Naive B cell (primary cell): ENCODE measurements around the gene XKR7. TPM values are rescaled to one million over a fixed set of nuclear protein-coding genes. Genes with fewer than 3 reads are reported as not detected.
A peak's percentile ranks its signal among the peaks of the same experiment; 100 is the strongest.

Experiments
- ATAC-seq, 2 donors: fragments of 150-1000 bp; cut with Tn5 transposase; 2 replicates each; pipeline ENCODE4 v1.10.0; 2021; ENCODE audit warnings: low read depth in 2 of 2, mild to moderate bottlenecking in 2 of 2, moderate library complexity in 2 of 2
- DNase-seq: peaks from one replicate; pipeline ENCODE4 v3.0.0; 2022
- H3K27ac Mint-ChIP-seq, 6 donors: one replicate each; pipeline ENCODE4 v1.8.0; 2020 to 2022; ENCODE audit warnings: mild to moderate bottlenecking in 6 of 6, mixed read lengths in 6 of 6, moderate library complexity in 5 of 6, inconsistent platforms in 2 of 6
- H3K27me3 Mint-ChIP-seq, 3 donors: one replicate each; pipeline ENCODE4 v1.8.0; 2021 to 2022; ENCODE audit warnings: mixed read lengths in 3 of 3, mild to moderate bottlenecking in 1 of 3
- H3K36me3 Mint-ChIP-seq, 2 donors: one replicate each; pipeline ENCODE4 v1.8.0; 2020 to 2022; ENCODE audit warnings: mixed read lengths in 2 of 2, inconsistent platforms in 1 of 2, mild to moderate bottlenecking in 1 of 2
- H3K4me1 Mint-ChIP-seq, 3 donors: one replicate each; pipeline ENCODE4 v1.8.0; 2020 to 2022; ENCODE audit warnings: mixed read lengths in 3 of 3, inconsistent platforms in 1 of 3, mild to moderate bottlenecking in 1 of 3, moderate library complexity in 1 of 3
- H3K4me3 Mint-ChIP-seq, 8 donors: one replicate each; pipeline ENCODE4 v1.8.0; 2020 to 2022; ENCODE audit warnings: mild to moderate bottlenecking in 8 of 8, mixed read lengths in 8 of 8, moderate library complexity in 8 of 8, inconsistent platforms in 2 of 8
- H3K9me3 Mint-ChIP-seq, 7 donors: one replicate each; pipeline ENCODE4 v1.8.0; 2020 to 2022; ENCODE audit warnings: mixed read lengths in 7 of 7, mild to moderate bottlenecking in 5 of 7, inconsistent platforms in 2 of 7, moderate library complexity in 1 of 7
- polyA plus RNA-seq, 6 donors: library from polyadenylated mRNA; unstranded; fragments of 300-500 nt; fragmentation: Illumina TruSeq; gene quantifications; one replicate each; pipeline ENCODE4 v1.2.3, GENCODE V29; 2021; ENCODE audit warnings: low read depth in 6 of 6

The XKR7 gene
- polyA plus RNA-seq, 6 donors from 2014 or later = 0.03 TPM; not detected in 5

DNA sequence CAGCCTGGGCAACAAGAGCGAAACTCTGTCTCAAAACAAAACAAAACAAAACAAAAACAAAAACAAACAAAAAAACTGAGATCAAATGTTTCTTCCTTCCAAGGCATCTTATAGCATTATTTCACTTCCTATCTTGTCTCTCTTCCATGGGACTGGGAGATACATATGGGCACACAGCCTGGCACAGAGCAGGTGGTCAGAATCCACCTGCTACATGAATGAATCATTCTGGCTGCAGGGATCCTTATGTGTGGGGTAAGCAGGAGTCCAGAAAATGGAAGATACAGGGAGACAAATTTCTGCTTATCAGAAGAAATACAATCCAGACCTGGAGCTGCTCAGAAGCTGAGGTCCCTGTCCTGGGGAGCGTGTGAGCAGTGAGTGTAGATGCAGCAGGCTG is 24.1 kb downstream of the XKR7 start:
- ATAC-seq = no peak
- no peak for DNase-seq
- Mint-ChIP-seq H3K27ac (no peak overlapping the region), H3K9me3 (peaks cover 0 to 3% (median 0%) of the 10 kb centered on the region in 7 donors), H3K36me3 (peaks cover 0 to 9% of the 10 kb centered on the region in 2 donors), H3K27me3 (peaks cover 33 to 52% (median 44%) of the 10 kb centered on the region in 3 donors), H3K4me1 (peaks cover 9 to 10% (median 9%) of the 10 kb centered on the region in 3 donors), H3K4me3 (no peak overlapping the region)

GRCh38 chr20:31996996-31997395 is 29.0 kb downstream of the XKR7 start:
- peaks cover 9 to 10% (median 9%) of the 10 kb centered on the region in 3 donors for H3K4me1 Mint-ChIP-seq
- H3K9me3 Mint-ChIP-seq = peaks cover 0 to 3% (median 0%) of the 10 kb centered on the region in 7 donors
- peak overlapping the region in 1 of 6 donors; percentile 48 for H3K27ac Mint-ChIP-seq
- H3K36me3 Mint-ChIP-seq = peaks cover 0 to 10% of the 10 kb centered on the region in 2 donors
- DNase-seq (no peak), ATAC-seq (no peak)
- peaks cover 29 to 54% (median 54%) of the 10 kb centered on the region in 3 donors for H3K27me3 Mint-ChIP-seq
- H3K4me3 Mint-ChIP-seq = no peak overlapping the region

DNA sequence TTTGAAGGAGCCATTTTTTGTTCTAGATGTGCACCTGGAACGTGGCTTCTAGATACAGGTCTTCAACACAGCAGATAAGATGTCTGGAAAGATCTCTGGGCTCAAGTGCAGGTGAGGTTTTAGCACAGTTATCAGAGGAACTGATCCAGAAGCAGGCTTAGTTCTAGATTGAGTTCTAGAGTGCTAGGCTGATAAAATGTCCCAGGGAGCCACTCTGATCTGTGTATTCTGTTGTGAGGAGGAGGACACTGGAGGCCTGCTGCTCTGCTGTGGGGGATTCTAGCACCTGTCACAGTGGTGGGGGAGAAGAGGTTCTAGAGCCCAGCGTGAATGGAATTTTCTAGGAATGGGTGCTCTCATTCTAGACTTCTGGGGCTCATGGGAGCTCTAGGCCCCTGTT is 30.3 kb downstream of the XKR7 start:
- H3K27me3 Mint-ChIP-seq = peaks cover 22 to 42% (median 41%) of the 10 kb centered on the region in 3 donors
- peaks cover 9 to 10% (median 9%) of the 10 kb centered on the region in 3 donors for H3K4me1 Mint-ChIP-seq

DNA sequence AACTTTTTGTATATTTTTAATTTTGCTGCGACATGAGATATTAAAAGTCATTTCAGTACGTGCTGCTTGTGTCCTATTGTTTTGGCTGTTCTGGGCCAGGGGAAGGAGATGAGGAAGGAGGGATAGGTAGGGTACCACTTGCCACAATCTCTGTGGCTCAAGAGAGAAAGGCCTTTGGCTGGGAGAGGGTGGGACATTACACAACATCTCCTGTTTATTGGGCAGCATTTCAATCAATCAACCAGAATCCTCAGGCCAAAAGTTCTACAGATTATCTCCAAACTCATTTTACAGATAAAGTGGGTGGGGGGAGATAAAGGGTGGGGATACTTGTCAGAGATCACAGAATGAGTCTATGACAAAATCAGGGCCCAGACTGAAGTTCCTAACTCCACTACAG is 35.4 kb downstream of the XKR7 start:
- H3K4me1 Mint-ChIP-seq = peaks cover 0 to 3% (median 0%) of the 10 kb centered on the region in 3 donors
- H3K4me3 Mint-ChIP-seq = no peak overlapping the region
- H3K27me3 Mint-ChIP-seq = peaks cover 3 to 22% (median 19%) of the 10 kb centered on the region in 3 donors
- ATAC-seq = no peak
- no peaks in the 10 kb centered on the region for H3K36me3 Mint-ChIP-seq
- no peak for DNase-seq
- no peaks in the 10 kb centered on the region for H3K9me3 Mint-ChIP-seq
- no peak overlapping the region for H3K27ac Mint-ChIP-seq

More for the DNA sequence above, 30.3 kb downstream of the XKR7 start:
- Mint-ChIP-seq H3K4me3 (no peak overlapping the region), H3K36me3 (peaks cover 0 to 10% of the 10 kb centered on the region in 2 donors), H3K9me3 (peaks cover 0 to 3% (median 0%) of the 10 kb centered on the region in 7 donors), H3K27ac (no peak overlapping the region)
- ATAC-seq (no peak), DNase-seq (no peak)

DNA sequence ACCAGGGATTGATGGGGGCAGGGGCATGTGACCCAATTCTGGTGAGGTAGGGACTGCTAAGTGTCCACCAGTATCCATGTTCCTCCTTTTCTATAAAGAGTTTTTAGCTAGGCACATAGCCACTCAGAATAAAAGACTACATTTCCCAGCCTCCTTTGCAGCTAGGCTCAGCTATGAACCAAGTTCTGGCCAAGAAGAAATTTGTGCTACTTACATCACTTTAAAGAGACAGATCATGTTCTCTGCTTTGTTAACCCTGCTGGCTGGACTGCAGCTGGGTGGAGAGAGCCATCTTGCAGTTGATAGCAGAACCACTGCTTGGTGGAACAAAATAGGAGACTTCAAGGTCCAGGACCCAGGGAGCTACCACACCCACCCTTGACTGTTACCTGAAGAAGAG is 37.0 kb downstream of the XKR7 start:
- ATAC-seq (no peak), DNase-seq (no peak)
- H3K27ac Mint-ChIP-seq = no peak overlapping the region
- H3K36me3 Mint-ChIP-seq = no peaks in the 10 kb centered on the region
- H3K4me3 Mint-ChIP-seq = no peak overlapping the region
- H3K27me3 Mint-ChIP-seq = peaks cover 8 to 29% (median 25%) of the 10 kb centered on the region in 3 donors
- peaks cover 0 to 3% (median 0%) of the 10 kb centered on the region in 3 donors for H3K4me1 Mint-ChIP-seq
- H3K9me3 Mint-ChIP-seq = no peaks in the 10 kb centered on the region

GRCh38 chr20:32006053-32006452 is 38.1 kb downstream of the XKR7 start:
- H3K4me3 Mint-ChIP-seq = peak overlapping the region in 1 of 8 donors; percentile 67
- no peaks in the 10 kb centered on the region for H3K9me3 Mint-ChIP-seq
- ATAC-seq (no peak), DNase-seq (no peak)
- peaks cover 0 to 3% (median 0%) of the 10 kb centered on the region in 3 donors for H3K4me1 Mint-ChIP-seq
- H3K27me3 Mint-ChIP-seq = peaks cover 8 to 34% (median 31%) of the 10 kb centered on the region in 3 donors
- H3K36me3 Mint-ChIP-seq = no peaks in the 10 kb centered on the region
- peak overlapping the region in 1 of 6 donors; percentile 82 for H3K27ac Mint-ChIP-seq

- Mint-ChIP-seq H3K4me1 (peaks cover 0 to 3% (median 0%) of the 10 kb centered on the region in 3 donors), H3K27me3 (peaks cover 16 to 42% (median 42%) of the 10 kb centered on the region in 3 donors)
- no peak for ATAC-seq
Observed at GRCh38 chr20:32006841-32007786, 39.2 kb downstream of the XKR7 start.

DNA sequence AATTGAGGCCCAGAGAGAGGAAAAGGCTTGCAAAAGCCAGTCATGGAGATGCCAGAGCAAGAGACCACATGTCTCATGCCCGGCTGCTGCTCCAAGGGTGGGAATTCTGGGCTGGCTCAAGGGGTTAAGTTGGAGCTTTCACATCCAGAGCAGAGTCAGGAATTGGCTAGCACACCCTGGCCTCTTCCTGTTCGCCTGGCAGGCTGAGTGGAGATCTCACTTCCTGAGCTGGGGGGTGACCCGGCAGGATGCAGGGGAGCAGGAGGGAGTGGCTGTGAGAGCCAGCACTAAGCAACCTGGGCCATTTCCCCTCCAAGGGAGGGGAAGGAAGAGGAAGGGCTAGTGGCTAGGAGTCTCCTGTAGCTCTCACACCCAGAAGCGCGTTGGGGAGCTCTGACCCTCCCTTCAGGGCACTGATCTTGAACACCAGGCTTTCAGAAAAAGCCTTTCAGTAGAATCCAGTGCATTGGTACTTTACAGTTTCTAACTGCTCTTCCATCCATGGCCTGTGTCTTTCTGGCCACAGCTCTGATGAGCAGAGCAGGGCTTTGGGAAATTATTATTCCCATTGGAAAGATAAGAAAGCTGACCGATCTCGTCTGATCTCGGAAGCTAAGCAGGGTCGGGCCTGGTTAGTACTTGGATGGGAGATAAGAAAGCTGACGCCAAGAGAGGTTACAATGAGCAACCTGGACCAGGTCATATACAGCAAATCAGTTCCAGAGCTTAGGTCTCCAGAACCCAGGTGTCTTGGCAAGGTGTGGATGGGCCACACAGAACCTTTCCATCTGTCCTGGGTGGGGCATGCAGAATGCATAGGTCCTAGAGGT is 40.1 kb downstream of the XKR7 start:
- Mint-ChIP-seq H3K36me3 (no peaks in the 10 kb centered on the region), H3K27me3 (peaks cover 16 to 43% (median 43%) of the 10 kb centered on the region in 3 donors), H3K4me1 (peaks cover 0 to 3% (median 0%) of the 10 kb centered on the region in 3 donors), H3K4me3 (no peak overlapping the region), H3K27ac (no peak overlapping the region), H3K9me3 (no peaks in the 10 kb centered on the region)
- DNase-seq (no peak), ATAC-seq (no peak)

More at GRCh38 chr20:32006841-32007786, 39.2 kb downstream of the XKR7 start:
- DNase-seq = no peak
- H3K27ac Mint-ChIP-seq = no peak overlapping the region
- no peaks in the 10 kb centered on the region for H3K9me3 Mint-ChIP-seq
- H3K36me3 Mint-ChIP-seq = no peaks in the 10 kb centered on the region
- no peak overlapping the region for H3K4me3 Mint-ChIP-seq

GRCh38 chr20:32009564-32009963 is 41.6 kb downstream of the XKR7 start:
- ATAC-seq = no peak
- H3K9me3 Mint-ChIP-seq = no peaks in the 10 kb centered on the region
- no peak overlapping the region for H3K27ac Mint-ChIP-seq
- H3K36me3 Mint-ChIP-seq = no peaks in the 10 kb centered on the region
- H3K27me3 Mint-ChIP-seq = peaks cover 16 to 51% (median 44%) of the 10 kb centered on the region in 3 donors
- no peak for DNase-seq
- H3K4me1 Mint-ChIP-seq = peaks cover 0 to 3% (median 0%) of the 10 kb centered on the region in 3 donors
- no peak overlapping the region for H3K4me3 Mint-ChIP-seq

- ATAC-seq (no peak), DNase-seq (no peak)
- Mint-ChIP-seq H3K4me3 (no peak within 1 kb of the TSS), H3K9me3 (no peaks in the 10 kb centered on the region), H3K4me1 (peaks cover 0 to 3% (median 0%) of the 10 kb centered on the region in 3 donors), H3K36me3 (no peaks in the 10 kb centered on the region), H3K27me3 (peaks cover 17 to 56% (median 49%) of the 10 kb centered on the region in 3 donors), H3K27ac (no peak within 1 kb of the TSS)
Observed at GRCh38 chr20:32010101-32010500, 42.1 kb downstream of the XKR7 start, which contains the start of gene CCM2L. Gene CCM2L (plus strand): TSS chr20:32010438. CDS start chr20:32010455, 17 bp downstream.

GRCh38 chr20:32010666-32011065 is 42.7 kb downstream of the XKR7 start:
- Mint-ChIP-seq H3K4me1 (peaks cover 0 to 3% (median 0%) of the 10 kb centered on the region in 3 donors), H3K9me3 (no peaks in the 10 kb centered on the region), H3K27ac (no peak overlapping the region), H3K27me3 (peaks cover 22 to 62% (median 55%) of the 10 kb centered on the region in 3 donors), H3K36me3 (no peaks in the 10 kb centered on the region), H3K4me3 (no peak overlapping the region)
- ATAC-seq (no peak), DNase-seq (no peak)

DNA sequence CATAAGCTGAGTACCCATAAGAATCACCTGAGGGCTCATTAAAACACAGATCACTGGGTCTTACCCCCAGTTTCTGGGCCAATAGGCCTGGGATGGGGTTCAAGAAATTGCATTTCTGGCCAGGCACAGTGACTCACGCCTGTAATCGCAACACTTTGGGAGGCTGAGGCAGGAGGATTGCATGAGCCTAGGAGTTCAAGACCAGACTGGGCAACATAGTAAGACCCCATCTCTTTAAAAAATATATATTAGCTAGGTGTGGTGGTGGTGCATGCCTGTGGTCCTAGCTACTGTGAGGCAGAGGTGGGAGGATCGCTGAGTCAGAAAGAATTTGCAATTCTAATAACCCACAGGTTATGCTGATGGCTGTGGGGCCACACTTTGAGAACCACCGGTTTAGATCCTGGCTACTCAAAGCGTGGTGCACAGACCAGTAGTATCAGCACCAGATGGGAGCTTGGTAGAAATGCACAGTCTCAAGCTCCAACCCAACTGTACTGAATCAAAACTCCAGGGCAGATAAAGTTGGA is 44.3 kb downstream of the XKR7 start:
- no peaks in the 10 kb centered on the region for H3K9me3 Mint-ChIP-seq
- peaks cover 26 to 61% (median 57%) of the 10 kb centered on the region in 3 donors for H3K27me3 Mint-ChIP-seq
- no peak overlapping the region for H3K27ac Mint-ChIP-seq
- no peak for DNase-seq
- H3K4me1 Mint-ChIP-seq = peaks cover 0 to 3% (median 0%) of the 10 kb centered on the region in 3 donors
- no peak for ATAC-seq
- H3K36me3 Mint-ChIP-seq = no peaks in the 10 kb centered on the region
- no peak overlapping the region for H3K4me3 Mint-ChIP-seq

GRCh38 chr20:32013326-32013725 is 45.4 kb downstream of the XKR7 start:
- DNase-seq (no peak), ATAC-seq (no peak)
- peaks cover 6 to 10% (median 7%) of the 10 kb centered on the region in 3 donors for H3K4me1 Mint-ChIP-seq
- H3K27ac Mint-ChIP-seq = no peak overlapping the region
- no peaks in the 10 kb centered on the region for H3K36me3 Mint-ChIP-seq
- H3K27me3 Mint-ChIP-seq = peaks cover 33 to 61% (median 57%) of the 10 kb centered on the region in 3 donors
- no peaks in the 10 kb centered on the region for H3K9me3 Mint-ChIP-seq
- H3K4me3 Mint-ChIP-seq = no peak overlapping the region
